ENCODE measurements around the gene ANAPC16. TPM values are rescaled to one million over a fixed set of nuclear protein-coding genes. Genes with fewer than 3 reads are reported as not detected.

Gene ANAPC16
- total RNA-seq, 2 donors from 2014 or later = 44.0 to 46.7 TPM

GRCh38 chr10:72275351-72276012 is 59.7 kb downstream of the ANAPC16 start:
- peak overlapping the region; percentile 85 for H3K4me3 ChIP-seq
- ATAC-seq (ENCODE audit: insufficient number of reproducible peaks, low FRiP score, low read depth) = no peak
- peaks cover 19 to 26% of the 10 kb centered on the region in 2 donors for H3K4me1 ChIP-seq (ENCODE audit: control insufficient read depth in 1 of 2, low read depth in 2 of 2)
- H3K36me3 ChIP-seq = peaks cover 3% of the 10 kb centered on the region
- H3K27me3 ChIP-seq (replicated peaks; ENCODE audit: insufficient read depth) = no peaks in the 10 kb centered on the region
- H3K27ac ChIP-seq = peak overlapping the region; percentile 46 to 95
- TF ChIP-seq CTCF (IDR thresholded peaks at IDR 0.05) = no peak
- no peak for DNase-seq (ENCODE audit: low spot score)
- no peaks in the 10 kb centered on the region for H3K9me3 ChIP-seq

- Histone ChIP-seq H3K9me3 (no peaks in the 10 kb centered on the region), H3K27ac (peak overlapping the region; percentile 46 to 95), H3K36me3 (peaks cover 3% of the 10 kb centered on the region), H3K27me3 (replicated peaks; ENCODE audit: insufficient read depth) (no peaks in the 10 kb centered on the region), H3K4me3 (peak overlapping the region; percentile 85), H3K4me1 (ENCODE audit: control insufficient read depth in 1 of 2, low read depth in 2 of 2) (peaks cover 19 to 26% of the 10 kb centered on the region in 2 donors)
- ATAC-seq (ENCODE audit: insufficient number of reproducible peaks, low FRiP score, low read depth) (no peak), DNase-seq (ENCODE audit: low spot score) (no peak)
- TF ChIP-seq CTCF (IDR thresholded peaks at IDR 0.05) = no peak
These were observed 60.2 kb downstream of the ANAPC16 start for GRCh38 chr10:72276013-72276387.

GRCh38 chr10:72276421-72277339 is 60.9 kb downstream of the ANAPC16 start:
- Histone ChIP-seq H3K4me3 (peak overlapping the region; percentile 85), H3K27me3 (replicated peaks; ENCODE audit: insufficient read depth) (no peaks in the 10 kb centered on the region), H3K27ac (peak overlapping the region; percentile 33 to 95), H3K9me3 (no peaks in the 10 kb centered on the region), H3K36me3 (peaks cover 3% of the 10 kb centered on the region), H3K4me1 (ENCODE audit: control insufficient read depth in 1 of 2, low read depth in 2 of 2) (peaks cover 19 to 26% of the 10 kb centered on the region in 2 donors)
- ATAC-seq (ENCODE audit: insufficient number of reproducible peaks, low FRiP score, low read depth) (no peak), DNase-seq (ENCODE audit: low spot score) (no peak)
- no peak for TF ChIP-seq CTCF (IDR thresholded peaks at IDR 0.05)

GRCh38 chr10:72277340-72277995 is 61.7 kb downstream of the ANAPC16 start:
- ATAC-seq (ENCODE audit: insufficient number of reproducible peaks, low FRiP score, low read depth) (no peak), DNase-seq (ENCODE audit: low spot score) (no peak)
- Histone ChIP-seq H3K9me3 (no peaks in the 10 kb centered on the region), H3K4me1 (ENCODE audit: control insufficient read depth in 1 of 2, low read depth in 2 of 2) (peaks cover 15 to 22% of the 10 kb centered on the region in 2 donors), H3K27me3 (replicated peaks; ENCODE audit: insufficient read depth) (no peaks in the 10 kb centered on the region), H3K4me3 (no peak overlapping the region), H3K27ac (peak overlapping the region; percentile 25 to 44), H3K36me3 (peaks cover 3% of the 10 kb centered on the region)
- no peak for TF ChIP-seq CTCF (IDR thresholded peaks at IDR 0.05)

Data from thoracic aorta (tissue), 2 donors.